ENCODE data around the gene ZFHX3.

GRCh38 chr16:72824027-72824426, 223.9 kb downstream of the ZFHX3 start:
- no peak for TF ChIP-seq POLR2A (IDR thresholded peaks at IDR 0.05; ENCODE audit: low read depth, low read length)
- no peak for TF ChIP-seq CTCF (IDR thresholded peaks at IDR 0.05; ENCODE audit: extremely low read depth in 1 of 2, insufficient read depth in 1 of 2, low read depth in 1 of 2, low read length in 2 of 2)
- no peak for TF ChIP-seq POLR2AphosphoS5 (IDR thresholded peaks at IDR 0.05; ENCODE audit: insufficient read depth, low read depth, low read length)
- TF ChIP-seq JUN (IDR thresholded peaks at IDR 0.05; ENCODE audit: borderline replicate concordance, insufficient read depth, insufficient read length, low read depth), result no peak
- TF ChIP-seq MYC (IDR thresholded peaks at IDR 0.05; ENCODE audit: low read depth, low read length), result no peak
- no peak for TF ChIP-seq EZH2 (IDR thresholded peaks at IDR 0.05; ENCODE audit: borderline replicate concordance, low read depth, low read length, severe bottlenecking)
- TF ChIP-seq, protein P1, sequence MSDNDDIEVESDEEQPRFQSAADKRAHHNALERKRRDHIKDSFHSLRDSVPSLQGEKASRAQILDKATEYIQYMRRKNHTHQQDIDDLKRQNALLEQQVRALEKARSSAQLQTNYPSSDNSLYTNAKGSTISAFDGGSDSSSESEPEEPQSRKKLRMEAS (IDR thresholded peaks at IDR 0.05; ENCODE audit: insufficient read depth, insufficient read length), result no peak
- no peak for TF ChIP-seq GATA2 (IDR thresholded peaks at IDR 0.05; ENCODE audit: insufficient read depth, insufficient read length, low read depth, low read length)
- TF ChIP-seq FOS (IDR thresholded peaks at IDR 0.05; ENCODE audit: borderline replicate concordance, insufficient read depth, low read length), result no peak

Data from endothelial cell of umbilical vein (primary cell).